Activated T-helper 1 cell treated with Interleukin-2 at 50 U/mL for 16 hours (primary cell): ENCODE results near the gene TMEM9.

ENCODE experiments used
- DNase-seq: peaks from one replicate; pipeline ENCODE4 v3.0.0-alpha.2; 2020; ENCODE audit warnings: low read depth

Gene TMEM9

GRCh38 chr1:201145132-201145531, 9.1 kb downstream of the TMEM9 start:
- DNase-seq: no peak

- no peak for DNase-seq
These were observed 9.6 kb downstream of the TMEM9 start for GRCh38 chr1:201144701-201145100.

DNA sequence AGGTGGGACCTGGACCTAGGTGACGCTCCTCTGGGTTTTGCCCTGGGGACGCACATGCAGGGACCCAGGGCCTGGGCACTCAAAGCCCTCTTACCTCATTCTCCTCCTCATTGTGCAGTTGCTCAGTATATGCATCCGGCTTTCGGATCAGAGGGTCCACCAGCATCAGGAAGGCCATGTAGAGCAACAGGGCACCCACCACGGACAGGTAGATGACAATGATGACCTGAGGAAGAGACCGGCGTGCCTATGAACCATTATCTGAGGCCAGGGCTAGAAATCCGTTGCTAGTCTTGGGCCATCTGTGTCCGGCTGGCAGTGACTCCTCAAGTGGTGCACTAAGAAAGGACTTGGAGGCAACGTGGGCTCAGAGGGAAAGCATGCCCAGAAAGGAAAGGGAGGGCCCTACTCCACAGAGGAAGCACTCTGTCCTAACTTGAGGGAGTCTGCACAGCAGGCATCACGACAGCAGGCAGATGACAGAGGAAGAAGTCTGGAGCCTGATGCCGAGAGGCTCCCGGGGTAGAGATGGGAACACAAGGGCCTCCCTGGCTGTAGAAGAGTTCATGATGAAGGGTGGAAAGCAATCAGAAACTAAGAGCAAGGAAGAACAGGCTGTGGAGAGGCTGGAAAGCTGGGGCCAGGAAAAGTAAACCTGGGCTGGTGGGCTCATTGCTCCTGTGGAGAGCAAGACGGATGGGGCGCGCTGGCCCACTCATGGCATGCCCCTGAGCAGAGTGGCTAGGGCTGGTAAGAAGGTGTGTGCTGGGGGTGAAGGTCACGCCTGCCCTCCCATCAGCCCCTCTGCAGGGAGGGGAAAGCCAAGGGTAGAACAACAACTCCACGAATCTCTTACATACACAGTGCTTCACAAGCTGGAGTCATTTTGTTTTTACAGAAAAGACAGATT, 10.3 kb downstream of the TMEM9 start:
- no peak for DNase-seq

- no peak for DNase-seq
These were observed 11.2 kb downstream of the TMEM9 start for GRCh38 chr1:201142849-201143725.

GRCh38 chr1:201142011-201142848, 12.0 kb downstream of the TMEM9 start:
- no peak for DNase-seq

- DNase-seq: no peak
These were observed 12.9 kb downstream of the TMEM9 start for GRCh38 chr1:201141418-201141817.

DNA sequence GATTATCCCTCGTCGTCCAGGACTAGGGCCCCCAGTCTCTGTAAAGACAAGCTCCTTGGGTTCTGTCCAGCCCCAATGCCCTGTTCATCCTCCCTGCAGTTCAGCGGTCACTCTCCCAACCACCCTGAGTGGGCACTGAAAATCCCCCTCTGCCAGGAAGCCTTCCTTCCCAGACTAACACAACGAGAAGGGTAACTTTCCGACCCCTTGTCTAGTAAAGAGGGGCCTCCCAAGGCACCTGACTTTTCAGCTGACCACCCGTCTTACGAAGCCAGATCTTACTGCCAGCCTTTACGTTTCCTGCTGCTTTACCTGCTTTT, 13.4 kb downstream of the TMEM9 start:
- no peak for DNase-seq

- DNase-seq: no peak
These were observed 13.9 kb downstream of the TMEM9 start for GRCh38 chr1:201140235-201140940.

DNA sequence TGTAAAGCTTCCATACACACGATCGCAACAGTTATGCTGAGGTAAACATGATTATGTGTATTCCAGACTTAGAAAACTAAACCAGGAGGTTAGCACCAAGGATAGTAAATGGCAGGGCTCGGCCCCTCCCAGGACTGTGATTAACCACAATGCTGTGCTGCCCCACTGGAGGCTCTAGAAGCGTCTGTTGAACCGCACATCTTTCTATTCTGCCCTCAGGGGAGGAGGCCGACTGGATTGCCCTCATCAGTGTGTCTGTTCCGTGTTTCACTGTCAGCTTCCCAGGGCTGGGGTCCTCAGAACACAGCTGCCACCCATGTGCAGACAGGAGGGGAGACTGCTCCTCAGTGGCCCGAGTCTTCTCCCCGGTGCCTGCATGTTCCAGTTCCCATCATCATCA, 14.5 kb downstream of the TMEM9 start:
- DNase-seq: no peak

DNA sequence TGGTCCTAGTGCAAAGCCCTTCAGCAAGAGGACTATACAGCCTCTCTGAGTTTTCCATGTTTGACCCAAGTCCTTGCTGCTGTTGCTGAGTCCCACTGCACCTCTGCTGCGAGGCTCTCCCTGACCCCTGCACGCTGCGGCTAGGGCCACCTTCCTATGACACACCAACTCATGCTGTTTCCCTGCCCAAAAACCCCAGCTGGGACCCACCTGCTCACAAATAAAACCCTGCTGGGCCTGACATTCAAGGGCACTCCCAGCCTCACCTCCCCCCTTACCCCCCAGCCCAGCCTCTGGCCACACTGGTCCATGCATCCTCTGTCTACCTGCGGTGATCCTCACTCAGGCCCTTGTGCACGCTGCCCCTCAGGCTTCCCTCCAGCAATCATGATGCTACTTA, 15.0 kb downstream of the TMEM9 start:
- no peak for DNase-seq

- no peak for DNase-seq
These were observed 15.9 kb downstream of the TMEM9 start for GRCh38 chr1:201138311-201138840.

DNA sequence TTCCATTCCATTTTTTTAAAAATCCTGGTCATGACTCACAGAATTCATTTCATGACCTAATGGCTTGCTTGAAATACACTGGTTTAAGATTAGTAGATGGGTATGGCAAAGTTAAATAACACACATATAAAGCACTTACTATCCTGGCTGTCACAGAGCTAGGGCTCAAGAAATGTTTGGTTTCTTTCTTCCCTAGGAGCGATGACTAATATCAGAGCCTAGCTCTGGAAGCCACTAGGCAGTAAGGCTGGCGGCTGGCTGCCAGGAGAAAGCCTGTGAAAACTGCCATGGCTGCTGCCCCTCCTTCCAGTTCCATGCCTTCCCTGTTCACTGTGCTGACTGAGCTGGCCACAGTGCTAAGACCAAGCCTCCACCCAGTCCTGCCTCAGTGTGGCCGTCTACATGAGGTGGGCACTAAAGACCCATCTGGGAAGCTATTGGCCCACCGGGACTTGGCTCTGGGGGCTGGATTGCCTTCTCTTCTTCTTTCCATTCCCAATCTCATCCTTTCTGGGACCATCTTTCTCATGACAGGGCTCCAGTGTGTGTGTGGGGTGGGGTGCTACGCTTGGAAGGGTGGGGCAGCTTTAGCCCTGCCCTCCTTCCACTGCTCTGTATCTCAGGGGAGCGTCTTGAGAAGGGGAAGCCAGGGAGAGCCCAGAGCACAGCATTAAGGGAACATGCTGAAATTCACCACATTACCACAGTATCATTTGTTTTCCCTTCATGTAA, 16.5 kb downstream of the TMEM9 start:
- DNase-seq: no peak

DNA sequence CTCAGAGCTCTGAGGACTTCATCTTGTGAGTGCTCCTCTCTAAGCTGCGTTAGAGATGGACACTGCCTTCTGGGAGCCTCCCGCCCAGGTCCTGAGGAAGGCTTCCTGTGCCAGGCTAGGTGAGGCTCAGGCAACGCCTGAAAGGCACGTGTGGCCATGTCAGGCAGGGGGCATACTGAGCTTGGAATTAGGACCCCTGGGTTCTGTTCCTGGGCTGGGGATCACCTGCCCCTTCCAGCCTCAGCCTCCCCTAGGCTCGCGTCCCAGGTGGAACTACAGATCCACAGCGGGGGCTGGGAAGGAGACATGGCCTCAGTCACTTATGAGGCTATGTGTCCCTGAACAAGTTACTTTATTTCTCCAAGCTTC, 17.3 kb downstream of the TMEM9 start:
- DNase-seq: no peak

DNA sequence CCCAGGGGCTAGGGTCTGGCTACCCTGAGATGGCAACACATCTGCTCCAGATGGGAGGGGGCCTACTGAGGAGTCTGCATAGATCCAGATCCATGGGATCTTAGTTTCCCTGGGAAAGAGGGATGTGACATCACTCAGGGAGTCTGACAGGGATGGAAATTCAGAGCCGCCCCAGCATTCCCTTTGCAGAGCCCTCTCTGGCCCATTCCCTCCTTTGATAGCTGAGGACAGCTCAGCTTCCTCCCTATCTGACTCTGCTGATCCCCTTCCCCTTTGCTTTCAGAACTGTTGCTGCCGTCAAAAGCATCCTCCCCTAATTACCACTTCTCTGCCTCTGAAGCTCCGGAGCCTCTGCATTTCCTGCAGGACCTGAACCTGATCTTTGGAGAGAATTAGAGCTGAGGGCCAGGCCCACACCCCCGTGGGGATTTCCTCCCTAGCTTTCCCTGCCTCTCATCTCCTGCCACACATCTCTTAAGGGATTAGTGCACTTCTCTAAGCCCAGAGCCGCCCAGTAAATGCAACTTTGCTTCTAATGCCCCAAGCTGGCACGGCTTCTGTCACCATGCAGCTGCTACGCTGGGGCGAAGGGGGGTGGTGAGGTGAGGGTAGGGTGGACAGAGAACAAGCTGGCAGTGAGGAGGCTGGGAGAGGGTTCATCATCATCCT, 17.8 kb downstream of the TMEM9 start:
- DNase-seq: no peak

GRCh38 chr1:201134405-201134804, 19.9 kb downstream of the TMEM9 start:
- no peak for DNase-seq

DNA sequence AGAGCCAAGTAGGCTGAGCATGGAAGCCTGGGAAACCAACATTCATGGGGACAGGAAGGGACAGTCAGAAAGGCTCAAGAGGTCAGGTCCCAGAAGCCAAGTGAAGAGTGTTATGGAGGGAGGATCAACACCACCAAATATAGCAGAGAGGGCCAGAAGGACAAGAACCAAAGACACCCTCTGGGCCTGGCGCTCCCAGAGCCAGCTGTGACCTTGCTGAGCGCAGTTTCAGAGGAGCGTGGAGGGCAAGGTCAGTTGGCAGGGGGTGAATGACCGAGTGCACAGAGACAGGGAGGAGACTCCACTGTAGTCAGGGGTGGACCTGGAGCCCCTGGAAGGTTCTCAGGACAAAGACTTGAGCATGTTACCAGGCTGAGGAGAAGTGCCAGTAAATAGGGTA, 22.9 kb downstream of the TMEM9 start:
- no peak for DNase-seq

GRCh38 chr1:201128962-201129361, 25.3 kb downstream of the TMEM9 start:
- DNase-seq: no peak

DNA sequence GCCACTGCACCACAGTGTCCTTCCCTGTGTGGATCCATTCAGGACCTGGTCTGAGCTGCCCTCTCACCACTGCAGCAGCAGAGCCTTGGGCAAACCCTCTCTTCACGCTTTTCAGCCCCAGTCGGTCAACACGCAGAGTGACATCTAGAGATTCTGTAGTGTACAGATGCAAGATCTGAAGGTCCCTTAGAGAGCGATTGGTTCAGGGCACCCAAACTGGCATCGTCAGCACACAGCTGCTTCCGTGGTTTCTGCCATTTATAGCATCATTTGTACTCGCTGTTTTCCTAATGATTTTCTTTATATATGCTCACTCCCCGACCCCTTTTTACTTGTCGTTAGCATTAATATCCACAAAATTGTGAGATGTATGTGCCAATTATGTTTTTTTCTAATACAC, 25.8 kb downstream of the TMEM9 start:
- DNase-seq: no peak

DNA sequence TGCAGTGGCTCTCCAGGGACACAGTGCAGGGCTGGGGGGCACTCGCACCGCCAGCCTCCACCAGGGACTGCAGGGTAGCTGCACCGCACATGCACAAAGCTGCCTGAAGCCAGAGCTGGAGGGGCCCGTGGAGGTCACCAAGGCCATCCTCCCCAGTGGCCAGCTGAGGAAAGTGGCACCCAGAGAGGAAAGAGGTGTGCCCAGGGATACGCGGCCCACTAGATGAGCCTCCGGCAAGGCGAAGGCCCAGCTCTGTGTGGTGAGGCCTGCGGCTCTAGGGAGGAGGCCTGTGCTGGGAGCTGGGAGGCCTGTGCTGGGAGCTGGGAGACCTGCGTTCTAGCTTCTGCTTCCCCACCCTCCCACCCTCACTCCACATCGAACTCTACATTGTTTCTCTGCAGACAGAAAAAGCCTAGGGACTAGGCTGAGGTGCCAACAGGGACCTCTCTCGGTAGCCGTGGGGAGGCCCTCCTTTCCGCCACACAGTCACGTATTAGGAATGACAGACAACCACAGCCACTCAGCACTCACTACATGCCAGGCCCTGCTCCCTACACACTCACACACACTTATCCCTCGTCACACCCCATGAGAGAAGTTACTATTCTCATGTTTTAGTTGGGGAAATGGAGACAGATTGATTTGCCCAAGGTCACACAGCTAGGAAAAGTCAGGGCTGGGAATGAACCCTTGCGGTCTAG, 26.4 kb downstream of the TMEM9 start:
- no peak for DNase-seq
